OCI-LY7 (cell line): ENCODE data around the gene SDK2.

Source experiments
- CTCF ChIP-seq: fragments of 200-600 bp; sonication (generic); conservative IDR thresholded peaks from 2 replicates; pipeline ENCODE4 v1.5.1; 2014; ENCODE audit warnings: mild to moderate bottlenecking, antibody characterized with exemption, low read length, moderate library complexity, mixed read lengths
- EZH2phosphoT487 ChIP-seq: fragments of 200-600 bp; sonication (generic); IDR thresholded peaks from 2 replicates; pipeline ENCODE4 v1.6.1; 2018; ENCODE audit warnings: low read depth, borderline replicate concordance, mild to moderate bottlenecking, mixed run types, antibody characterized with exemption, low read length, moderate library complexity, mixed read lengths

- no peak for TF ChIP-seq EZH2phosphoT487
- TF ChIP-seq CTCF: no peak
Observed at GRCh38 chr17:73462823-73463222, 181.4 kb downstream of the SDK2 start.
